ENCODE results near the gene ESCO1. TPM values are rescaled to one million over a fixed set of nuclear protein-coding genes. Genes with fewer than 3 reads are reported as not detected.

The ESCO1 gene
- total and polyA plus RNA-seq, 2 experiments from 2014 or later: 50.4 to 56.8 TPM

DNA sequence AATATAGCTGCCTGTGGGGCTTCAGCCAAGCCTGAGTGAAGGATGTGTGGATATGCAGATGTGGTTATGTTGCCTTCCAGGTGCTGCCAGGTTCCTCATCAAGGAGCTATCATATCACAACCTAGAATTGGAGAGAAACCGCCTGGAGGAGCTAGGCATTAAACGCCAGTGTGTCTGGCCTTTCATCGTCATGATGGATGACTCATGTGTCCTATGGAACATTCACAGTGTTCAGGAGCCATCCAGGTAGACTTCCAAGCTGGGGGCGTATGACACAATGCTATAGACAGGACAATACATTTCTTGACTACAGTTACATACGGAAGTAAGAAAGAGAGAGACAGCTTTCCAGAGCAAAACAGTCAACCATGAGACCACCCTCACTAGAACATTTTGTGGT is 86.8 kb downstream of the ESCO1 start (continued):
- TF ChIP-seq, protein P1, sequence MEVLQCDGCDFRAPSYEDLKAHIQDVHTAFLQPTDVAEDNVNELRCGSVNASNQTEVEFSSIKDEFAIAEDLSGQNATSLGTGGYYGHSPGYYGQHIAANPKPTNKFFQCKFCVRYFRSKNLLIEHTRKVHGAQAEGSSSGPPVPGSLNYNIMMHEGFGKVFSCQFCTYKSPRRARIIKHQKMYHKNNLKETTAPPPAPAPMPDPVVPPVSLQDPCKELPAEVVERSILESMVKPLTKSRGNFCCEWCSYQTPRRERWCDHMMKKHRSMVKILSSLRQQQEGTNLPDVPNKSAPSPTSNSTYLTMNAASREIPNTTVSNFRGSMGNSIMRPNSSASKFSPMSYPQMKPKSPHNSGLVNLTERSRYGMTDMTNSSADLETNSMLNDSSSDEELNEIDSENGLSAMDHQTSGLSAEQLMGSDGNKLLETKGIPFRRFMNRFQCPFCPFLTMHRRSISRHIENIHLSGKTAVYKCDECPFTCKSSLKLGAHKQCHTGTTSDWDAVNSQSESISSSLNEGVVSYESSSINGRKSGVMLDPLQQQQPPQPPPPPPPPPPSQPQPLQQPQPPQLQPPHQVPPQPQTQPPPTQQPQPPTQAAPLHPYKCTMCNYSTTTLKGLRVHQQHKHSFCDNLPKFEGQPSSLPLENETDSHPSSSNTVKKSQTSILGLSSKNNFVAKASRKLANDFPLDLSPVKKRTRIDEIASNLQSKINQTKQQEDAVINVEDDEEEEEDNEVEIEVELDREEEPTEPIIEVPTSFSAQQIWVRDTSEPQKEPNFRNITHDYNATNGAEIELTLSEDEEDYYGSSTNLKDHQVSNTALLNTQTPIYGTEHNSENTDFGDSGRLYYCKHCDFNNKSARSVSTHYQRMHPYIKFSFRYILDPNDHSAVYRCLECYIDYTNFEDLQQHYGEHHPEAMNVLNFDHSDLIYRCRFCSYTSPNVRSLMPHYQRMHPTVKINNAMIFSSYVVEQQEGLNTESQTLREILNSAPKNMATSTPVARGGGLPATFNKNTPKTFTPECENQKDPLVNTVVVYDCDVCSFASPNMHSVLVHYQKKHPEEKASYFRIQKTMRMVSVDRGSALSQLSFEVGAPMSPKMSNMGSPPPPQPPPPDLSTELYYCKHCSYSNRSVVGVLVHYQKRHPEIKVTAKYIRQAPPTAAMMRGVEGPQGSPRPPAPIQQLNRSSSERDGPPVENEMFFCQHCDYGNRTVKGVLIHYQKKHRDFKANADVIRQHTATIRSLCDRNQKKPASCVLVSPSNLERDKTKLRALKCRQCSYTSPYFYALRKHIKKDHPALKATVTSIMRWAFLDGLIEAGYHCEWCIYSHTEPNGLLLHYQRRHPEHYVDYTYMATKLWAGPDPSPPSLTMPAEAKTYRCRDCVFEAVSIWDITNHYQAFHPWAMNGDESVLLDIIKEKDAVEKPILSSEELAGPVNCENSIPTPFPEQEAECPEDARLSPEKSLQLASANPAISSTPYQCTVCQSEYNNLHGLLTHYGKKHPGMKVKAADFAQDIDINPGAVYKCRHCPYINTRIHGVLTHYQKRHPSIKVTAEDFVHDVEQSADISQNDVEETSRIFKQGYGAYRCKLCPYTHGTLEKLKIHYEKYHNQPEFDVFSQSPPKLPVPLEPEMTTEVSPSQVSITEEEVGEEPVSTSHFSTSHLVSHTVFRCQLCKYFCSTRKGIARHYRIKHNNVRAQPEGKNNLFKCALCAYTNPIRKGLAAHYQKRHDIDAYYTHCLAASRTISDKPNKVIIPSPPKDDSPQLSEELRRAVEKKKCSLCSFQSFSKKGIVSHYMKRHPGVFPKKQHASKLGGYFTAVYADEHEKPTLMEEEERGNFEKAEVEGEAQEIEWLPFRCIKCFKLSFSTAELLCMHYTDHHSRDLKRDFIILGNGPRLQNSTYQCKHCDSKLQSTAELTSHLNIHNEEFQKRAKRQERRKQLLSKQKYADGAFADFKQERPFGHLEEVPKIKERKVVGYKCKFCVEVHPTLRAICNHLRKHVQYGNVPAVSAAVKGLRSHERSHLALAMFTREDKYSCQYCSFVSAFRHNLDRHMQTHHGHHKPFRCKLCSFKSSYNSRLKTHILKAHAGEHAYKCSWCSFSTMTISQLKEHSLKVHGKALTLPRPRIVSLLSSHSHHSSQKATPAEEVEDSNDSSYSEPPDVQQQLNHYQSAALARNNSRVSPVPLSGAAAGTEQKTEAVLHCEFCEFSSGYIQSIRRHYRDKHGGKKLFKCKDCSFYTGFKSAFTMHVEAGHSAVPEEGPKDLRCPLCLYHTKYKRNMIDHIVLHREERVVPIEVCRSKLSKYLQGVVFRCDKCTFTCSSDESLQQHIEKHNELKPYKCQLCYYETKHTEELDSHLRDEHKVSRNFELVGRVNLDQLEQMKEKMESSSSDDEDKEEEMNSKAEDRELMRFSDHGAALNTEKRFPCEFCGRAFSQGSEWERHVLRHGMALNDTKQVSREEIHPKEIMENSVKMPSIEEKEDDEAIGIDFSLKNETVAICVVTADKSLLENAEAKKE (CRISPR knock-in tag; IDR thresholded peaks at IDR 0.05): no peak
- no peak for TF ChIP-seq POLR2AphosphoS5 (IDR thresholded peaks at IDR 0.05; ENCODE audit: low read depth)
- TF ChIP-seq NANOG (IDR thresholded peaks at IDR 0.05; ENCODE audit: borderline replicate concordance): no peak
- TF ChIP-seq EZH2phosphoT487 (IDR thresholded peaks at IDR 0.05; ENCODE audit: unreplicated experiment): no peak
- no peak for TF ChIP-seq CREB1 (CRISPR knock-in tag; IDR thresholded peaks at IDR 0.05; ENCODE audit: low read depth)
- TF ChIP-seq, protein P2, sequence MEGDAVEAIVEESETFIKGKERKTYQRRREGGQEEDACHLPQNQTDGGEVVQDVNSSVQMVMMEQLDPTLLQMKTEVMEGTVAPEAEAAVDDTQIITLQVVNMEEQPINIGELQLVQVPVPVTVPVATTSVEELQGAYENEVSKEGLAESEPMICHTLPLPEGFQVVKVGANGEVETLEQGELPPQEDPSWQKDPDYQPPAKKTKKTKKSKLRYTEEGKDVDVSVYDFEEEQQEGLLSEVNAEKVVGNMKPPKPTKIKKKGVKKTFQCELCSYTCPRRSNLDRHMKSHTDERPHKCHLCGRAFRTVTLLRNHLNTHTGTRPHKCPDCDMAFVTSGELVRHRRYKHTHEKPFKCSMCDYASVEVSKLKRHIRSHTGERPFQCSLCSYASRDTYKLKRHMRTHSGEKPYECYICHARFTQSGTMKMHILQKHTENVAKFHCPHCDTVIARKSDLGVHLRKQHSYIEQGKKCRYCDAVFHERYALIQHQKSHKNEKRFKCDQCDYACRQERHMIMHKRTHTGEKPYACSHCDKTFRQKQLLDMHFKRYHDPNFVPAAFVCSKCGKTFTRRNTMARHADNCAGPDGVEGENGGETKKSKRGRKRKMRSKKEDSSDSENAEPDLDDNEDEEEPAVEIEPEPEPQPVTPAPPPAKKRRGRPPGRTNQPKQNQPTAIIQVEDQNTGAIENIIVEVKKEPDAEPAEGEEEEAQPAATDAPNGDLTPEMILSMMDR (conservative IDR thresholded peaks at IDR 0.05; ENCODE audit: low read depth in 2 of 2): no peak
- TF ChIP-seq ZNF331 (CRISPR knock-in tag; IDR thresholded peaks at IDR 0.05; ENCODE audit: low read depth): no peak
- TF ChIP-seq STAT1 (IDR thresholded peaks at IDR 0.05; ENCODE audit: unreplicated experiment): no peak
- TF ChIP-seq JUNB (IDR thresholded peaks at IDR 0.05; ENCODE audit: unreplicated experiment): no peak

DNA sequence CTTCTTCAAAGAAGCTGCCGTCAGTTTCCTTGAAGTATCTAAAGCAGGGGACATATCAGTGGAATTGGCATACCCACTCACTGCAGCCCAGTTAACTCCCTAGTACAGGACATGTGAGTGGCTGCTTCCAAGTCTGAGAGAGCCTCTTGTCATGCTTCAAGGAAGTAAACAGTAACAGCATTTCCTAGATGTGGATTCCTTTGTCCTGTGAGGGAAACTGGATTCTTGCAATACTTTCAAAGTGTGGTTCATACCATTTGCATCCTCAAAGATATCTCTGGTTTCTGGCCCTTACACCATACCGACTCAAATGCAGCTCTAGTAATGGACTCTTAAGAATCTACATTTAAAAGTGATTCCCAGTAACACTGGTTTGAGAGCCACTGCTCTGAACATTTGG is 87.2 kb downstream of the ESCO1 start:
- peaks cover under 1% of the 10 kb centered on the region; the same call in 1 of the 3 replicates for H3K4me1 Mint-ChIP-seq
- no peak for TF ChIP-seq NANOG (IDR thresholded peaks at IDR 0.05; ENCODE audit: borderline replicate concordance)
- H3K4me2 ChIP-seq: no peak overlapping the region
- H3F3A ChIP-seq (replicated peaks; ENCODE audit: low read depth): no peaks in the 10 kb centered on the region
- peaks cover 10% of the 10 kb centered on the region; the same call in 2 of the 3 replicates for H3K36me3 Mint-ChIP-seq (ENCODE audit: low read depth)
- H3K4me3 Mint-ChIP-seq: no peak overlapping the region
- H2AFZ ChIP-seq: no peak overlapping the region
- ATAC-seq (no peak), DNase-seq (ENCODE audit: low spot score) (no peak)
- no peaks in the 10 kb centered on the region for H3K36me3 ChIP-seq (ENCODE audit: insufficient read depth)
- no peak overlapping the region for H3K27ac ChIP-seq (ENCODE audit: low read depth)
- H3K79me2 ChIP-seq (replicated peaks; ENCODE audit: insufficient read depth): no peaks in the 10 kb centered on the region
- H3K4me3 ChIP-seq: no peak overlapping the region
- no peaks in the 10 kb centered on the region for H3K9me3 Mint-ChIP-seq
- H3K27me3 ChIP-seq (ENCODE audit: insufficient read depth): no peaks in the 10 kb centered on the region
- no peak overlapping the region for H3K27ac Mint-ChIP-seq
- H4K20me1 ChIP-seq (replicated peaks; ENCODE audit: insufficient read depth): 0 out of 2 replicates have a peak, but pooled peaks cover 4% of the 10 kb centered on the region
- H3K27me3 Mint-ChIP-seq (ENCODE audit: insufficient read depth, low read depth, poor library complexity): no peaks in the 10 kb centered on the region
- H3K9me2 ChIP-seq (ENCODE audit: insufficient read depth): no peaks in the 10 kb centered on the region
- no peaks in the 10 kb centered on the region for H3K4me1 ChIP-seq (ENCODE audit: insufficient read depth)

All from GM23338 (cell line).